Choroid plexus epithelial cell (primary cell): ENCODE data around the gene WDR54.
A peak's percentile ranks its signal among the peaks of the same experiment; 100 is the strongest.
"Not testable (repeated sequence)": the region's sequence is repeated elsewhere in the genome, so short reads cannot be mapped to it uniquely, and the experiment has no call there.

Experiments used
- DNase-seq: peaks from one replicate; pipeline ENCODE4 v3.0.0-alpha.2; 2010; ENCODE audit warnings: low read depth
- H3K4me3 ChIP-seq: 2 replicates; pipeline ENCODE4 v1.5.1; 2011; ENCODE audit warnings: low read depth, mild to moderate bottlenecking, control low read depth, low read length, moderate library complexity
- TF ChIP-seq, protein P1 (sequence below): conservative IDR thresholded peaks from 2 replicates; pipeline ENCODE4 v1.5.1; 2011; ENCODE audit warnings: low read depth, mild to moderate bottlenecking, control low read depth, inconsistent platforms, low read length, moderate library complexity

WDR54 gene

DNA sequence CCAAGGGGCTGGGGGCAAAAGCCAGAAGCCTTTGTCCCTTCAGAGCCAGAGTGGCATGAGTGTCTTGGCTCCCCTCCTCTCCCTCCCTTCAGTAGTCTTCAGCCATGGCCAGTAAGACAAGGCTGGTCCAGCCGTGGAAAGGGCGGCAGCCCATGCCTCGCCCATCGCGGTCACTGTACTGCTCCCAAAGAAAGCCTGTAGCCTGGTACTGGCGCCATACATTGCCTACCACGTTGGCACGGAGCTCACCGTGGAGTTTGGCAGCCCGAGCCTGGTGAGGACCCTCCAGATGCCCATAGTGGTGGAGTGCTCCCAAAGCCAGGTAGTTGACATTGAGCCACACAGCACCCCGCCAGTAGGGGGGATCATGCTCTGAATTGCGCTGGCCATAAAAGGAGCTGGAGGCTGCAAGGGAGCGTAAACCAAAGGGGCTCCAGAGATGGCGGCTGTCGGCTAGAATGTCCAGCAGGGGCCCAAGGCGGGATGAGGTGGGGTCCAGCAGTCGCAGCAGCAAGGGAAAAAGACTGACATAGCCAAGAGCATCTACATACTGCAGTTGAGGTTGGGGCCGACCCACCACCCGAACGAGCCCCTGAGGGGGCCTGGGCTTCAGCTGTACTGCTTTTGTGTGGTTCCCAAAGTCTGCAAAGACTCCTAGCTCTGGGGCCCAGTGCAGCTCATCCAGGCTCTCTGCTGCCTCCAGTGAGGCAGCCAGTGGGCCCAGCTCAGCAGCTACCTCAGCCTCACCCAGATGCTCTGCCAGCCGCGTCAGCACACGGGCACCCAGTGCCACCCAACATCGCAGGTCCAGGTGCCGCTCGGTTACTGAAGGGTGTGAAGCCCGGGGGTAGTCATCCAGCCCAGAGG is 39.9 kb downstream of the WDR54 start:
- no peak overlapping the region for H3K4me3 ChIP-seq
- no peak for DNase-seq
- TF ChIP-seq, protein P1, sequence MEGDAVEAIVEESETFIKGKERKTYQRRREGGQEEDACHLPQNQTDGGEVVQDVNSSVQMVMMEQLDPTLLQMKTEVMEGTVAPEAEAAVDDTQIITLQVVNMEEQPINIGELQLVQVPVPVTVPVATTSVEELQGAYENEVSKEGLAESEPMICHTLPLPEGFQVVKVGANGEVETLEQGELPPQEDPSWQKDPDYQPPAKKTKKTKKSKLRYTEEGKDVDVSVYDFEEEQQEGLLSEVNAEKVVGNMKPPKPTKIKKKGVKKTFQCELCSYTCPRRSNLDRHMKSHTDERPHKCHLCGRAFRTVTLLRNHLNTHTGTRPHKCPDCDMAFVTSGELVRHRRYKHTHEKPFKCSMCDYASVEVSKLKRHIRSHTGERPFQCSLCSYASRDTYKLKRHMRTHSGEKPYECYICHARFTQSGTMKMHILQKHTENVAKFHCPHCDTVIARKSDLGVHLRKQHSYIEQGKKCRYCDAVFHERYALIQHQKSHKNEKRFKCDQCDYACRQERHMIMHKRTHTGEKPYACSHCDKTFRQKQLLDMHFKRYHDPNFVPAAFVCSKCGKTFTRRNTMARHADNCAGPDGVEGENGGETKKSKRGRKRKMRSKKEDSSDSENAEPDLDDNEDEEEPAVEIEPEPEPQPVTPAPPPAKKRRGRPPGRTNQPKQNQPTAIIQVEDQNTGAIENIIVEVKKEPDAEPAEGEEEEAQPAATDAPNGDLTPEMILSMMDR, result peak; percentile 43

DNA sequence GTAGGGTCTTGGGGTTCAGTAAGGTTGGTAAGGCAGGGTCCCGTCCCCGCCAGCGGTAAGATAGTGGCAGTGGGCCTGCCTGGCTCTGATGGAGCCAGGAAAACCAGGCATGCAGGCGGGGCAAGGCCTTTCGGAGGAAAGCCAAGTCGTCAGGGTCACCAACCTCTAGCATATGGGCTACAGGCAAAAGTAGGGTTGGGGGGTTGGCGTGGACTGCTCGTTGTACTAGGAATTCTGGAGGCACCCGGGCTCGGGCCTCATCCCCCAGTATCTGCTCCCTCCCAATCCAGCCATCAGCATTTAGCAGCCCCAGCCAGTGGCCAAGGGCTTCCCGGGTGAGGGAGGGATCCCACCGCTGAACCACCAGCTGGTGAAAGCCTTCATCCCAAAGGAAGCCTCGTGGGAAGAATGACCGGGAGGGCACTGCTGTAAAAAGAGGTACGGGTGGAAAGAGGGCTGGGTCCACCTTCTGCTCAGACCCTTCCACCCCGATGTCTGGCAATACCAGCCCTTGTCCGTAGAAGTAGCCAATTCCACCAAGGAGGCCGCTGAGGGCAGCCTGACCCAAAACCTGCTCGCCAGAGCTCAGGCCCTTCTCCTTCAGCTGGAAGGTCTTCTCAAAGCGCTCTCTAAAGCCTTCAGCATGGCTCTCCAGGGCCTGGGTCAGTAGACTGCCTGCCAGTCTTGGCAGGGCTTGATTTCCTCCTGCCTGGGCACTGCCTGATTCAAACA is 40.7 kb downstream of the WDR54 start:
- TF ChIP-seq, protein P1, result no peak
- H3K4me3 ChIP-seq, result no peak overlapping the region
- DNase-seq, result no peak

DNA sequence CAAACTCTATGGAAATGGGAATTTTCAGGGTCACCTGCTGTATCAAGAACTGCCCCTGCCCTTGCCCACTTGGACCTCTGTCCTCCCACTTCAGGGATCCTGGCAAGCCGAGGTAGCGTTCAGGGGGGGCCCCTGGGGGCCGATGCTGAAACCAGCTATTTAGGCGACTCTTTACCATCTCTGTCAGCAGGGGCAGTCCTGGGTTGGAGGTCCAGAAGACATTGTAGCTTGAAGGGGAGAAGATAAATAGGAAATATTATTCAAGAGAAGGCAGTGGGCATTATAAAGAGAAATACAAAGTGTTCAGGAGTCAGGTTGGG is 41.2 kb downstream of the WDR54 start:
- H3K4me3 ChIP-seq, result no peak overlapping the region
- TF ChIP-seq, protein P1, result no peak
- DNase-seq, result no peak

- TF ChIP-seq, protein P1, result no peak
- no peak for DNase-seq
- peak overlapping the region; percentile 92 for H3K4me3 ChIP-seq
These were observed 42.9 kb downstream of the WDR54 start for GRCh38 chr2:74464406-74464805.

- DNase-seq, H3K4me3 ChIP-seq: not testable (repeated sequence)
These were observed 49.2 kb downstream of the WDR54 start for GRCh38 chr2:74470742-74471141.

GRCh38 chr2:74471332-74472065 is 50.0 kb downstream of the WDR54 start:
- DNase-seq, result no peak
- TF ChIP-seq, protein P1, result no peak
- peak overlapping the region; percentile 89 for H3K4me3 ChIP-seq
